DND-41 (cell line): ENCODE results near the gene SLC38A11.

Experiments
- EZH2 ChIP-seq: IDR thresholded peaks from 3 replicates; pipeline ENCODE4 v1.6.1; 2012; ENCODE audit warnings: borderline replicate concordance, low read depth, mild to moderate bottlenecking, moderate library complexity, low read length, inconsistent platforms; ENCODE audit not compliant: severe bottlenecking
- TF ChIP-seq, protein P1 (sequence below): IDR thresholded peaks from 2 replicates; pipeline ENCODE4 v1.5.1; 2012; ENCODE audit warnings: borderline replicate concordance, low read length, moderate library complexity, mild to moderate bottlenecking; ENCODE audit not compliant: poor library complexity, severe bottlenecking; ENCODE audit errors: extremely low read depth

- TF ChIP-seq, protein P1, sequence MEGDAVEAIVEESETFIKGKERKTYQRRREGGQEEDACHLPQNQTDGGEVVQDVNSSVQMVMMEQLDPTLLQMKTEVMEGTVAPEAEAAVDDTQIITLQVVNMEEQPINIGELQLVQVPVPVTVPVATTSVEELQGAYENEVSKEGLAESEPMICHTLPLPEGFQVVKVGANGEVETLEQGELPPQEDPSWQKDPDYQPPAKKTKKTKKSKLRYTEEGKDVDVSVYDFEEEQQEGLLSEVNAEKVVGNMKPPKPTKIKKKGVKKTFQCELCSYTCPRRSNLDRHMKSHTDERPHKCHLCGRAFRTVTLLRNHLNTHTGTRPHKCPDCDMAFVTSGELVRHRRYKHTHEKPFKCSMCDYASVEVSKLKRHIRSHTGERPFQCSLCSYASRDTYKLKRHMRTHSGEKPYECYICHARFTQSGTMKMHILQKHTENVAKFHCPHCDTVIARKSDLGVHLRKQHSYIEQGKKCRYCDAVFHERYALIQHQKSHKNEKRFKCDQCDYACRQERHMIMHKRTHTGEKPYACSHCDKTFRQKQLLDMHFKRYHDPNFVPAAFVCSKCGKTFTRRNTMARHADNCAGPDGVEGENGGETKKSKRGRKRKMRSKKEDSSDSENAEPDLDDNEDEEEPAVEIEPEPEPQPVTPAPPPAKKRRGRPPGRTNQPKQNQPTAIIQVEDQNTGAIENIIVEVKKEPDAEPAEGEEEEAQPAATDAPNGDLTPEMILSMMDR = no peak
- TF ChIP-seq EZH2 = no peak
Observed at GRCh38 chr2:164859251-164859818, 96.0 kb downstream of the SLC38A11 start.
